K562 (cell line): Measurements from ENCODE around the gene SLC6A9. TPM values are rescaled to one million over a fixed set of nuclear protein-coding genes. Genes with fewer than 3 reads are reported as not detected.
A peak's percentile ranks its signal among the peaks of the same experiment; 100 is the strongest.

Experiments
- BRCA1 ChIP-seq, 2 experiments: fragments of 450-650 bp in 1 of 2; sonication (generic) in 1 of 2; formaldehyde crosslinking in 1 of 2; IDR thresholded peaks; 2 replicates each; pipeline versions ENCODE4 v1.5.0 to v1.6.1; 2017 to 2020; ENCODE audit warnings: mild to moderate bottlenecking in 1 of 2, missing genetic modification reagents in 1 of 2
- E2F4 ChIP-seq: sonication (generic); formaldehyde crosslinking; IDR thresholded peaks from 2 replicates; pipeline ENCODE4 v1.8.0; 2022; ENCODE audit warnings: mild to moderate bottlenecking, low read depth, missing genetic modification reagents
- FOXA3 ChIP-seq, 2 experiments: fragments of 450-650 bp in 1 of 2; sonication (generic) in 1 of 2; formaldehyde crosslinking; IDR thresholded peaks in 1 of 2; conservative IDR thresholded peaks in 1 of 2; 2 replicates each; pipeline versions ENCODE4 v1.4.0 to v1.8.0; 2020 to 2022; ENCODE audit warnings: mild to moderate bottlenecking in 2 of 2, missing genetic modification reagents in 1 of 2
- HNRNPUL1 ChIP-seq: fragments of 200-400 bp; formaldehyde crosslinking; IDR thresholded peaks from 2 replicates; pipeline ENCODE4 v1.6.1; 2017; ENCODE audit warnings: low read length
- KLF6 ChIP-seq: fragments of 250-450 bp; sonication (Bioruptor Pico); IDR thresholded peaks from 2 replicates; pipeline ENCODE4 v1.4.0; 2020; ENCODE audit warnings: mild to moderate bottlenecking, moderate library complexity, borderline replicate concordance
- LARP7 ChIP-seq: fragments of 450-650 bp; IDR thresholded peaks from 2 replicates; pipeline ENCODE4 v1.6.1; 2016
- NKRF ChIP-seq: fragments of 450-650 bp; IDR thresholded peaks from 2 replicates; pipeline ENCODE4 v1.6.1; 2016; ENCODE audit warnings: borderline replicate concordance
- POLR3A ChIP-seq: IDR thresholded peaks from 2 replicates; pipeline ENCODE4 v1.6.1; 2011; ENCODE audit warnings: borderline replicate concordance, mild to moderate bottlenecking, moderate library complexity; ENCODE audit not compliant: insufficient read length, insufficient read depth; ENCODE audit errors: extremely low read depth
- UBTF ChIP-seq, 2 experiments: IDR thresholded peaks; 2 replicates each; pipeline ENCODE4 v1.6.1; 2012; ENCODE audit warnings: improper control_type of control experiment in 2 of 2, low read depth in 2 of 2, low read length in 2 of 2, borderline replicate concordance in 1 of 2
- ZKSCAN1 ChIP-seq: fragments of 150-350 bp; IDR thresholded peaks from 2 replicates; pipeline ENCODE4 v1.6.1; 2016; ENCODE audit warnings: low read depth, low read length
- ZNF212 ChIP-seq: fragments of 450-650 bp; formaldehyde crosslinking; IDR thresholded peaks from 2 replicates; pipeline ENCODE4 v1.4.0; 2020; ENCODE audit warnings: mild to moderate bottlenecking
- ZNF431 ChIP-seq: sonication (generic); formaldehyde crosslinking; IDR thresholded peaks from 2 replicates; pipeline ENCODE4 v1.8.0; 2022; ENCODE audit warnings: mild to moderate bottlenecking, missing genetic modification reagents
- ZZZ3 ChIP-seq: fragments of 450-650 bp; IDR thresholded peaks from 2 replicates; pipeline ENCODE4 v1.6.1; 2016; ENCODE audit warnings: antibody characterized with exemption, mild to moderate bottlenecking, moderate library complexity
- polyA plus RNA-seq, 8 experiments: library from polyadenylated mRNA; depleted of rRNA in 4 of 8; stranded (reverse) in 5 of 8; unstranded in 3 of 8; fragments of >200 nt; fragmentation: Nextera tagmentation in 2 of 8; fragmentation: Illumina TruSeq in 1 of 8; extraction: Ambion mirVana in 2 of 8; extraction: Trizol in 1 of 8; gene quantifications; 2 replicates each; pipeline versions ENCODE4 v1.2.1 to v1.2.3, GENCODE V29; 2011 to 2014; ENCODE audit warnings: inconsistent platforms in 1 of 8, missing spikeins in 1 of 8
- total RNA-seq, 7 experiments: library from RNA; depleted of rRNA in 6 of 7; stranded (reverse); fragments of >200 nt in 6 of 7; fragmentation: Illumina TruSeq in 2 of 7; extraction: Trizol in 2 of 7; gene quantifications; 2 replicates each; pipeline versions ENCODE4 v1.2.1 to v1.2.3, GENCODE V29; 2011 to 2021; ENCODE audit warnings: low replicate concordance in 1 of 7
- TF ChIP-seq, protein P1 (sequence below): IDR thresholded peaks from 2 replicates; pipeline ENCODE4 v1.6.1; 2011; ENCODE audit not compliant: insufficient read length; ENCODE audit errors: extremely low read depth
- TF ChIP-seq, protein P2 (sequence below): IDR thresholded peaks from 2 replicates; pipeline ENCODE4 v1.6.1; 2011; ENCODE audit warnings: borderline replicate concordance, low read depth, mild to moderate bottlenecking, moderate library complexity, low read length; ENCODE audit not compliant: insufficient read depth, poor library complexity, severe bottlenecking
- TF ChIP-seq, protein P3 (sequence below): sonication (generic); formaldehyde crosslinking; IDR thresholded peaks from 2 replicates; pipeline ENCODE4 v1.8.0; 2022; ENCODE audit warnings: missing genetic modification reagents, mild to moderate bottlenecking, moderate library complexity, borderline replicate concordance

SLC6A9 gene
- total and polyA plus RNA-seq, 9 of the 15 experiments (the other 6 are each of a cell fraction or from before 2014, with no cell fraction given) = 0.17 to 18.7 (median 2.9) TPM

DNA sequence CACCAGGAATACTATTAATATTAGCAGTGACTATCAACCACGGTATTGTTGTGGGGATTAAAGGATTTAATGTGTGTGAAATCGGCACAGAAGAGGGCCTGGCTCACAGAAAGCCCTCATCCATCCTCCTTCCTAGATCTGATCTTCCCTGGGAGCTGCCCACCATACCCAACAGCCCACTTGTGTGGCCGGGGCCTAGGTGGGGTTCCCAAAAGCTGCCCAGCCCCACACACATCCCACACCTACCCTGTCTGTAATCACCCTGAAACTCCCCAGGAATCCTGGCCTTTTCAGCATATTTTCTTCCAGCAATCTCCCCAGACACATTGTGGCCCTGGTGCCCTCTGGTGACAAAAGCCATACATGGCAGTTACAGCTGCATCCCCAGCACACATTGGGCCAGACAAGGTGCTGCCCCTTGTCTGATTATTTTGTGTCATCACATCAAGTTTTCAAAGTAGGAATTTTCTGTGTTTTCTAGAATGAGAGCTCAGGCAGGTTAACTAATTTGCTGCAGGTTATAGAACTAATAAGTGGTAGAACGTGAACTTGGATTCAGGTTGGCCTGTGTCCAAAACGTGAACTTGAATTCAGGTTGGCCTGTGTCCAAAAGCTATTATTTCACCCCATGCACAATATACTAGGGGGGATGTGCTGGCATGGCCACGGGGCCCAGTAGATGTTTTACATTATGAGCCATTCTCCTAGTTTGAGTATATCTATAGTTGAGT, 5.3 kb upstream of the SLC6A9 start (continued):
- no peak for TF ChIP-seq ZNF212 (CRISPR knock-in tag)
- TF ChIP-seq ZNF431 (CRISPR knock-in tag) = no peak
- TF ChIP-seq KLF6 = no peak
- TF ChIP-seq UBTF (IDR thresholded peaks at IDR 0.05; ENCODE audit: borderline replicate concordance in 1 of 2, low read depth in 2 of 2, low read length in 2 of 2) = no peak
- TF ChIP-seq ZKSCAN1 = 0 out of 2 replicates have a peak, but pooled peaks have one; percentile 64
- TF ChIP-seq E2F4 (CRISPR knock-in tag) = no peak
- TF ChIP-seq, protein P1, sequence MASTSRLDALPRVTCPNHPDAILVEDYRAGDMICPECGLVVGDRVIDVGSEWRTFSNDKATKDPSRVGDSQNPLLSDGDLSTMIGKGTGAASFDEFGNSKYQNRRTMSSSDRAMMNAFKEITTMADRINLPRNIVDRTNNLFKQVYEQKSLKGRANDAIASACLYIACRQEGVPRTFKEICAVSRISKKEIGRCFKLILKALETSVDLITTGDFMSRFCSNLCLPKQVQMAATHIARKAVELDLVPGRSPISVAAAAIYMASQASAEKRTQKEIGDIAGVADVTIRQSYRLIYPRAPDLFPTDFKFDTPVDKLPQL = no peak
- TF ChIP-seq POLR3A = no peak
- no peak for TF ChIP-seq NKRF
- TF ChIP-seq BRCA1 (IDR thresholded peaks at IDR 0.05) = no peak
- TF ChIP-seq BRCA1 (CRISPR knock-in tag; IDR thresholded peaks at IDR 0.05) = no peak
- TF ChIP-seq FOXA3 (CRISPR knock-in tag; conservative IDR thresholded peaks at IDR 0.05 in 1 of 2, IDR thresholded peaks at IDR 0.05 in 1 of 2) = 0 out of 4 replicates have a peak, but pooled peaks of 1 of the 2 experiments have one; percentile 72
- TF ChIP-seq LARP7 = no peak
- no peak for TF ChIP-seq HNRNPUL1
- TF ChIP-seq, protein P2, sequence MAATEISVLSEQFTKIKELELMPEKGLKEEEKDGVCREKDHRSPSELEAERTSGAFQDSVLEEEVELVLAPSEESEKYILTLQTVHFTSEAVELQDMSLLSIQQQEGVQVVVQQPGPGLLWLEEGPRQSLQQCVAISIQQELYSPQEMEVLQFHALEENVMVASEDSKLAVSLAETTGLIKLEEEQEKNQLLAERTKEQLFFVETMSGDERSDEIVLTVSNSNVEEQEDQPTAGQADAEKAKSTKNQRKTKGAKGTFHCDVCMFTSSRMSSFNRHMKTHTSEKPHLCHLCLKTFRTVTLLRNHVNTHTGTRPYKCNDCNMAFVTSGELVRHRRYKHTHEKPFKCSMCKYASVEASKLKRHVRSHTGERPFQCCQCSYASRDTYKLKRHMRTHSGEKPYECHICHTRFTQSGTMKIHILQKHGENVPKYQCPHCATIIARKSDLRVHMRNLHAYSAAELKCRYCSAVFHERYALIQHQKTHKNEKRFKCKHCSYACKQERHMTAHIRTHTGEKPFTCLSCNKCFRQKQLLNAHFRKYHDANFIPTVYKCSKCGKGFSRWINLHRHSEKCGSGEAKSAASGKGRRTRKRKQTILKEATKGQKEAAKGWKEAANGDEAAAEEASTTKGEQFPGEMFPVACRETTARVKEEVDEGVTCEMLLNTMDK = no peak
- TF ChIP-seq, protein P3, sequence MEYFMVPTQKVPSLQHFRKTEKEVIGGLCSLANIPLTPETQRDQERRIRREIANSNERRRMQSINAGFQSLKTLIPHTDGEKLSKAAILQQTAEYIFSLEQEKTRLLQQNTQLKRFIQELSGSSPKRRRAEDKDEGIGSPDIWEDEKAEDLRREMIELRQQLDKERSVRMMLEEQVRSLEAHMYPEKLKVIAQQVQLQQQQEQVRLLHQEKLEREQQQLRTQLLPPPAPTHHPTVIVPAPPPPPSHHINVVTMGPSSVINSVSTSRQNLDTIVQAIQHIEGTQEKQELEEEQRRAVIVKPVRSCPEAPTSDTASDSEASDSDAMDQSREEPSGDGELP (CRISPR knock-in tag) = no peak
- no peak for TF ChIP-seq ZZZ3
